SHP77 (cell line): ENCODE data around the gene BSCL2.
"Not testable (repeated sequence)": the region's sequence is repeated elsewhere in the genome, so short reads cannot be mapped to it uniquely, and the experiment has no call there.

Experiments used
- DNase-seq, 2 experiments: peaks; one replicate each; lab custom pipeline; 2025; lab: John Stamatoyannopoulos, UW

Gene BSCL2

GRCh38 chr11:62656796-62657429 lies 50.3 kb downstream of the BSCL2 start:
- no peak for DNase-seq

GRCh38 chr11:62654297-62654696 lies 52.9 kb downstream of the BSCL2 start:
- no peak for DNase-seq

- no peak for DNase-seq
These were observed 54.8 kb downstream of the BSCL2 start for GRCh38 chr11:62652161-62653006.

GRCh38 chr11:62650283-62650682 lies 56.9 kb downstream of the BSCL2 start:
- DNase-seq: not testable (repeated sequence)

GRCh38 chr11:62649486-62649885 lies 57.7 kb downstream of the BSCL2 start:
- no peak for DNase-seq

- no peak for DNase-seq
These were observed 58.3 kb downstream of the BSCL2 start for GRCh38 chr11:62648967-62649364.

GRCh38 chr11:62648185-62648966 lies 58.8 kb downstream of the BSCL2 start:
- DNase-seq: no peak

- DNase-seq: no peak
These were observed 59.6 kb downstream of the BSCL2 start for GRCh38 chr11:62647609-62648005.

- DNase-seq: no peak
These were observed 60.2 kb downstream of the BSCL2 start for GRCh38 chr11:62646825-62647608.

GRCh38 chr11:62645946-62646824 lies 61.0 kb downstream of the BSCL2 start, which contains the start of gene GANAB:
Gene GANAB (minus strand): TSS chr11:62646613. CDS start chr11:62646599, 14 bp downstream.
- DNase-seq: peak; percentile 97 to 99

- DNase-seq: no peak
These were observed 61.6 kb downstream of the BSCL2 start for GRCh38 chr11:62645671-62645945.

- DNase-seq: no peak
These were observed 63.0 kb downstream of the BSCL2 start for GRCh38 chr11:62644220-62644619.
